WTC11 (cell line): ENCODE data around the gene RBM20.

Experiments used
- ATF1 ChIP-seq: sonication (generic); formaldehyde crosslinking; IDR thresholded peaks from 2 replicates; pipeline ENCODE4 v1.8.1; 2023; ENCODE audit warnings: mild to moderate bottlenecking, moderate library complexity, missing genetic modification reagents
- ESRRA ChIP-seq: sonication (generic); formaldehyde crosslinking; IDR thresholded peaks from 2 replicates; pipeline ENCODE4 v1.8.1; 2022; ENCODE audit warnings: mild to moderate bottlenecking, missing genetic modification reagents, borderline replicate concordance
- GTF2I ChIP-seq: fragments of 250-450 bp; sonication (Bioruptor Pico); conservative IDR thresholded peaks from 2 replicates; pipeline ENCODE4 v1.4.0; 2021; ENCODE audit warnings: mild to moderate bottlenecking
- JAZF1 ChIP-seq: fragments of 250-450 bp; sonication (Bioruptor Pico); IDR thresholded peaks from 2 replicates; pipeline ENCODE4 v1.9.0; 2021; ENCODE audit warnings: moderate library complexity, mild to moderate bottlenecking, inconsistent platforms
- NR2C2 ChIP-seq: sonication (generic); formaldehyde crosslinking; IDR thresholded peaks from 2 replicates; pipeline ENCODE4 v1.8.0; 2022; ENCODE audit warnings: mild to moderate bottlenecking, missing genetic modification reagents
- ZNF232 ChIP-seq: sonication (generic); formaldehyde crosslinking; IDR thresholded peaks from 2 replicates; pipeline ENCODE4 v1.8.0; 2022; ENCODE audit warnings: mild to moderate bottlenecking, missing genetic modification reagents
- ZNF423 ChIP-seq: fragments of 250-450 bp; sonication (Bioruptor Pico); IDR thresholded peaks from 2 replicates; pipeline ENCODE4 v2.1.2; 2022; ENCODE audit warnings: mild to moderate bottlenecking, moderate library complexity
- TF ChIP-seq, protein P1 (sequence below): fragments of 200-600 bp; IDR thresholded peaks from 2 replicates; pipeline ENCODE4 v1.8.0; 2022; ENCODE audit warnings: antibody characterized with exemption
- TF ChIP-seq, protein P2 (sequence below): sonication (generic); formaldehyde crosslinking; IDR thresholded peaks from 2 replicates; pipeline ENCODE4 v1.8.1; 2023; ENCODE audit warnings: mild to moderate bottlenecking, missing genetic modification reagents
- TF ChIP-seq, protein P3 (sequence below): sonication (generic); formaldehyde crosslinking; IDR thresholded peaks from 2 replicates; pipeline ENCODE4 v1.8.1; 2022; ENCODE audit warnings: mild to moderate bottlenecking, missing genetic modification reagents, moderate library complexity, borderline replicate concordance
- TF ChIP-seq, protein P4 (sequence below): sonication (generic); formaldehyde crosslinking; IDR thresholded peaks from 2 replicates; pipeline ENCODE4 v1.8.1; 2023; ENCODE audit warnings: mild to moderate bottlenecking, missing genetic modification reagents, moderate library complexity
- TF ChIP-seq, protein P5 (sequence below): sonication (generic); formaldehyde crosslinking; IDR thresholded peaks from 2 replicates; pipeline ENCODE4 v1.8.0; 2022; ENCODE audit warnings: mild to moderate bottlenecking, missing genetic modification reagents
- TF ChIP-seq, protein P6 (sequence below): sonication (generic); formaldehyde crosslinking; IDR thresholded peaks from 2 replicates; pipeline ENCODE4 v1.8.1; 2023; ENCODE audit warnings: mild to moderate bottlenecking, missing genetic modification reagents

DNA sequence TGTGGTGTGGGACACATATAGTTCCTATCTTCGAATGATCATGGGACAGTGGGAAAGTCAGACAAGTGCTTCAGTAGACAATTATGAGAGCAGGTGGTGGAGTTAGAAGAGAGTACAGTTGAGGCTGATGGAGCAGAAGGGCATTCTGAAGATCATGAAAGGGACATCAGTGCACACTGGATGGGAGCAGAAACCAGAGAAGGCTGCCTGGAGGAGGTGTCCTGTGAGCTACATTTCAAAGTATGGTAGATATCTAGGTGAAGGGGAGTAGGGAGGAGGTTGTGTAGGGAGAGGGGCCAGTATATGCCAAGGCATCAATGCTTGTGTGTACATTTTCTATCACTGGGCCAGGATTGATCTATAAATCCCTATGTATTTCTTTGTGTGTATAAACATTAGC, 127.3 kb downstream of the RBM20 start:
- TF ChIP-seq, protein P1, sequence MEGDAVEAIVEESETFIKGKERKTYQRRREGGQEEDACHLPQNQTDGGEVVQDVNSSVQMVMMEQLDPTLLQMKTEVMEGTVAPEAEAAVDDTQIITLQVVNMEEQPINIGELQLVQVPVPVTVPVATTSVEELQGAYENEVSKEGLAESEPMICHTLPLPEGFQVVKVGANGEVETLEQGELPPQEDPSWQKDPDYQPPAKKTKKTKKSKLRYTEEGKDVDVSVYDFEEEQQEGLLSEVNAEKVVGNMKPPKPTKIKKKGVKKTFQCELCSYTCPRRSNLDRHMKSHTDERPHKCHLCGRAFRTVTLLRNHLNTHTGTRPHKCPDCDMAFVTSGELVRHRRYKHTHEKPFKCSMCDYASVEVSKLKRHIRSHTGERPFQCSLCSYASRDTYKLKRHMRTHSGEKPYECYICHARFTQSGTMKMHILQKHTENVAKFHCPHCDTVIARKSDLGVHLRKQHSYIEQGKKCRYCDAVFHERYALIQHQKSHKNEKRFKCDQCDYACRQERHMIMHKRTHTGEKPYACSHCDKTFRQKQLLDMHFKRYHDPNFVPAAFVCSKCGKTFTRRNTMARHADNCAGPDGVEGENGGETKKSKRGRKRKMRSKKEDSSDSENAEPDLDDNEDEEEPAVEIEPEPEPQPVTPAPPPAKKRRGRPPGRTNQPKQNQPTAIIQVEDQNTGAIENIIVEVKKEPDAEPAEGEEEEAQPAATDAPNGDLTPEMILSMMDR: no peak
- TF ChIP-seq, protein P2, sequence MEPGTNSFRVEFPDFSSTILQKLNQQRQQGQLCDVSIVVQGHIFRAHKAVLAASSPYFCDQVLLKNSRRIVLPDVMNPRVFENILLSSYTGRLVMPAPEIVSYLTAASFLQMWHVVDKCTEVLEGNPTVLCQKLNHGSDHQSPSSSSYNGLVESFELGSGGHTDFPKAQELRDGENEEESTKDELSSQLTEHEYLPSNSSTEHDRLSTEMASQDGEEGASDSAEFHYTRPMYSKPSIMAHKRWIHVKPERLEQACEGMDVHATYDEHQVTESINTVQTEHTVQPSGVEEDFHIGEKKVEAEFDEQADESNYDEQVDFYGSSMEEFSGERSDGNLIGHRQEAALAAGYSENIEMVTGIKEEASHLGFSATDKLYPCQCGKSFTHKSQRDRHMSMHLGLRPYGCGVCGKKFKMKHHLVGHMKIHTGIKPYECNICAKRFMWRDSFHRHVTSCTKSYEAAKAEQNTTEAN: no peak
- TF ChIP-seq, protein P3, sequence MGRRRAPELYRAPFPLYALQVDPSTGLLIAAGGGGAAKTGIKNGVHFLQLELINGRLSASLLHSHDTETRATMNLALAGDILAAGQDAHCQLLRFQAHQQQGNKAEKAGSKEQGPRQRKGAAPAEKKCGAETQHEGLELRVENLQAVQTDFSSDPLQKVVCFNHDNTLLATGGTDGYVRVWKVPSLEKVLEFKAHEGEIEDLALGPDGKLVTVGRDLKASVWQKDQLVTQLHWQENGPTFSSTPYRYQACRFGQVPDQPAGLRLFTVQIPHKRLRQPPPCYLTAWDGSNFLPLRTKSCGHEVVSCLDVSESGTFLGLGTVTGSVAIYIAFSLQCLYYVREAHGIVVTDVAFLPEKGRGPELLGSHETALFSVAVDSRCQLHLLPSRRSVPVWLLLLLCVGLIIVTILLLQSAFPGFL (CRISPR knock-in tag): no peak
- TF ChIP-seq, protein P4, sequence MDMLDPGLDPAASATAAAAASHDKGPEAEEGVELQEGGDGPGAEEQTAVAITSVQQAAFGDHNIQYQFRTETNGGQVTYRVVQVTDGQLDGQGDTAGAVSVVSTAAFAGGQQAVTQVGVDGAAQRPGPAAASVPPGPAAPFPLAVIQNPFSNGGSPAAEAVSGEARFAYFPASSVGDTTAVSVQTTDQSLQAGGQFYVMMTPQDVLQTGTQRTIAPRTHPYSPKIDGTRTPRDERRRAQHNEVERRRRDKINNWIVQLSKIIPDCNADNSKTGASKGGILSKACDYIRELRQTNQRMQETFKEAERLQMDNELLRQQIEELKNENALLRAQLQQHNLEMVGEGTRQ (CRISPR knock-in tag): no peak
- TF ChIP-seq ESRRA (CRISPR knock-in tag) (no peak), ATF1 (CRISPR knock-in tag) (no peak), GTF2I (no peak), JAZF1 (CRISPR knock-in tag) (no peak), ZNF232 (no peak), NR2C2 (CRISPR knock-in tag) (no peak), ZNF423 (CRISPR knock-in tag) (no peak)
- TF ChIP-seq, protein P5, sequence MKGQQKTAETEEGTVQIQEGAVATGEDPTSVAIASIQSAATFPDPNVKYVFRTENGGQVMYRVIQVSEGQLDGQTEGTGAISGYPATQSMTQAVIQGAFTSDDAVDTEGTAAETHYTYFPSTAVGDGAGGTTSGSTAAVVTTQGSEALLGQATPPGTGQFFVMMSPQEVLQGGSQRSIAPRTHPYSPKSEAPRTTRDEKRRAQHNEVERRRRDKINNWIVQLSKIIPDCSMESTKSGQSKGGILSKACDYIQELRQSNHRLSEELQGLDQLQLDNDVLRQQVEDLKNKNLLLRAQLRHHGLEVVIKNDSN (CRISPR knock-in tag): no peak
- TF ChIP-seq, protein P6, sequence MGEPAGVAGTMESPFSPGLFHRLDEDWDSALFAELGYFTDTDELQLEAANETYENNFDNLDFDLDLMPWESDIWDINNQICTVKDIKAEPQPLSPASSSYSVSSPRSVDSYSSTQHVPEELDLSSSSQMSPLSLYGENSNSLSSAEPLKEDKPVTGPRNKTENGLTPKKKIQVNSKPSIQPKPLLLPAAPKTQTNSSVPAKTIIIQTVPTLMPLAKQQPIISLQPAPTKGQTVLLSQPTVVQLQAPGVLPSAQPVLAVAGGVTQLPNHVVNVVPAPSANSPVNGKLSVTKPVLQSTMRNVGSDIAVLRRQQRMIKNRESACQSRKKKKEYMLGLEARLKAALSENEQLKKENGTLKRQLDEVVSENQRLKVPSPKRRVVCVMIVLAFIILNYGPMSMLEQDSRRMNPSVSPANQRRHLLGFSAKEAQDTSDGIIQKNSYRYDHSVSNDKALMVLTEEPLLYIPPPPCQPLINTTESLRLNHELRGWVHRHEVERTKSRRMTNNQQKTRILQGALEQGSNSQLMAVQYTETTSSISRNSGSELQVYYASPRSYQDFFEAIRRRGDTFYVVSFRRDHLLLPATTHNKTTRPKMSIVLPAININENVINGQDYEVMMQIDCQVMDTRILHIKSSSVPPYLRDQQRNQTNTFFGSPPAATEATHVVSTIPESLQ (CRISPR knock-in tag): no peak
